K562 (cell line): ENCODE measurements around the gene HTRA3. TPM values are rescaled to one million over a fixed set of nuclear protein-coding genes. Genes with fewer than 3 reads are reported as not detected.

ENCODE experiments used
- ATAC-seq: fragments of 200-7000 bp; cut with Tn5 transposase; 3 replicates; pipeline ENCODE4 v1.9.1; 2020; ENCODE audit warnings: moderate library complexity
- BruUV-seq: library from RNA; stranded (reverse); fragments of 400-500 nt; replicated peaks from 2 replicates; lab custom pipeline; 2021; lab: Mats Ljungman, UMichigan
- CTCF ChIA-PET: fragments of 300-600 bp; formaldehyde crosslinking; extraction: SDS; loops from one replicate; lab custom pipeline; 2021; ENCODE audit warnings: low intra/inter-chr PET ratio; lab: Yijun Ruan, JAX
- POLR2A ChIA-PET: fragments of 300-600, 350-650 bp; sonication (Branson Sonifier 250); formaldehyde crosslinking; extraction: SDS; loops from one replicate; lab custom pipeline; 2021; ENCODE audit warnings: antibody characterized with exemption, inconsistent platforms; lab: Yijun Ruan, JAX
- DNase-seq, 4 experiments: peaks; one replicate each; pipeline versions ENCODE4 v3.0.0 to v3.0.0-alpha.2; 2011 to 2018; ENCODE audit warnings: low spot score in 3 of 4, mixed read lengths in 3 of 4; ENCODE audit errors: extremely low read depth in 1 of 4
- FAIRE-seq: peaks from 2 replicates; lab custom pipeline; 2011; peaks lifted over from hg19 to GRCh38; lab: Jason Lieb, UNC
- H2AFZ ChIP-seq: 2 replicates; pipeline ENCODE4 v1.6.0; 2011; ENCODE audit warnings: low read depth, low read length, control low read depth, inconsistent platforms
- H3K27ac ChIP-seq: fragments of 200-600 bp; 3 replicates; pipeline ENCODE4 v1.8.0; 2011; ENCODE audit warnings: low read depth, mild to moderate bottlenecking, control low read depth, inconsistent platforms, low read length, moderate library complexity, mixed read lengths; ENCODE audit errors: extremely low read depth
- H3K27me3 ChIP-seq, 2 experiments: fragments of 300-600 bp in 1 of 2; 2 replicates in 1 of 2; 3 replicates in 1 of 2; pipeline versions ENCODE4 v1.6.0 to v1.8.0; 2011; ENCODE audit warnings: inconsistent platforms in 2 of 2, low read length in 2 of 2, mild to moderate bottlenecking in 1 of 2, mixed read lengths in 1 of 2, moderate library complexity in 1 of 2; ENCODE audit not compliant: control insufficient read depth in 2 of 2, insufficient read depth in 2 of 2
- H3K36me3 ChIP-seq: fragments of 300-600 bp; 3 replicates; pipeline ENCODE4 v1.8.0; 2011; ENCODE audit warnings: mild to moderate bottlenecking, low read length, inconsistent platforms; ENCODE audit not compliant: control insufficient read depth, insufficient read depth
- H3K4me1 ChIP-seq, 2 experiments: fragments of 200-600 bp in 1 of 2; replicated peaks in 1 of 2; 2 replicates in 1 of 2; 3 replicates in 1 of 2; pipeline versions ENCODE4 v1.5.1 to v1.8.0; 2011; ENCODE audit warnings: inconsistent platforms in 2 of 2, low read length in 2 of 2, mild to moderate bottlenecking in 1 of 2, mixed read lengths in 1 of 2, moderate library complexity in 1 of 2; ENCODE audit not compliant: control insufficient read depth in 2 of 2, insufficient read depth in 2 of 2
- H3K4me2 ChIP-seq: 2 replicates; pipeline ENCODE4 v1.6.1; 2011; ENCODE audit warnings: low read length, control low read depth, inconsistent platforms, mixed read lengths; ENCODE audit not compliant: insufficient read depth
- H3K4me3 ChIP-seq: fragments of 200-600 bp; sonication (generic), shearing (Covaris generic); 2 replicates; pipeline ENCODE4 v1.5.1; 2016; ENCODE audit warnings: control low read depth, inconsistent platforms
- H3K79me2 ChIP-seq: fragments of 200-600 bp; 3 replicates; pipeline ENCODE4 v1.8.0; 2011; ENCODE audit warnings: low read length, inconsistent platforms; ENCODE audit not compliant: control insufficient read depth, insufficient read depth
- H3K9ac ChIP-seq, 2 experiments: 2 replicates each; pipeline versions ENCODE4 v1.6.0 to v1.6.1; 2011; ENCODE audit warnings: low read depth in 2 of 2, low read length in 2 of 2, control low read depth in 1 of 2, inconsistent platforms in 1 of 2, mild to moderate bottlenecking in 1 of 2, mixed read lengths in 1 of 2; ENCODE audit not compliant: insufficient read depth in 1 of 2
- H3K9me1 ChIP-seq: one replicate; pipeline ENCODE4 v1.6.0; 2011; ENCODE audit warnings: inconsistent platforms, mild to moderate bottlenecking, low read length, moderate library complexity; ENCODE audit not compliant: control insufficient read depth, insufficient read depth
- H3K9me3 ChIP-seq: replicated peaks from 2 replicates; pipeline ENCODE4 v1.5.1; 2011; ENCODE audit warnings: low read depth, low read length, inconsistent platforms; ENCODE audit not compliant: control insufficient read depth, insufficient read depth
- H4K20me1 ChIP-seq: replicated peaks from 2 replicates; pipeline ENCODE4 v1.6.1; 2011; ENCODE audit warnings: low read length, inconsistent platforms, mixed read lengths; ENCODE audit not compliant: control insufficient read depth, insufficient read depth
- BDP1 ChIP-seq: IDR thresholded peaks from 3 replicates; pipeline ENCODE4 v1.6.1; 2011; ENCODE audit not compliant: insufficient read length, insufficient read depth
- CAMTA2 ChIP-seq: fragments of 250-450 bp; sonication (Bioruptor Pico); conservative IDR thresholded peaks from 2 replicates; pipeline ENCODE4 v1.5.1; 2022
- CREB1 ChIP-seq, 2 experiments: sonication (generic) in 1 of 2; formaldehyde crosslinking in 1 of 2; IDR thresholded peaks; 2 replicates each; pipeline versions ENCODE4 v1.6.1 to v1.8.0; 2012 to 2022; ENCODE audit warnings: inconsistent platforms in 1 of 2, mild to moderate bottlenecking in 1 of 2, missing genetic modification reagents in 1 of 2, moderate library complexity in 1 of 2
- ELF1 ChIP-seq: fragments of 200-800 bp; sonication (Bioruptor generic); IDR thresholded peaks from 2 replicates; pipeline ENCODE4 v1.6.1; 2016; ENCODE audit warnings: missing genetic modification characterization, missing compliant biosample characterization
- ILK ChIP-seq: fragments of 450-650 bp; IDR thresholded peaks from 2 replicates; pipeline ENCODE4 v1.6.1; 2016; ENCODE audit warnings: missing genetic modification characterization, low read depth, mild to moderate bottlenecking, missing compliant biosample characterization, moderate library complexity, borderline replicate concordance
- NR2F6 ChIP-seq: fragments of 450-650 bp; formaldehyde crosslinking; IDR thresholded peaks from 2 replicates; pipeline ENCODE4 v1.4.0; 2020; ENCODE audit warnings: mild to moderate bottlenecking
- NR4A1 ChIP-seq, 2 experiments: fragments of 250-450 bp in 1 of 2; fragments of 450-650 bp in 1 of 2; sonication (Bioruptor Pico) in 1 of 2; IDR thresholded peaks; 2 replicates each; pipeline versions ENCODE4 v1.4.0 to v1.6.1; 2016 to 2020; ENCODE audit warnings: mild to moderate bottlenecking in 2 of 2, missing compliant biosample characterization in 1 of 2, missing genetic modification characterization in 1 of 2, moderate library complexity in 1 of 2
- POLR3A ChIP-seq: IDR thresholded peaks from 2 replicates; pipeline ENCODE4 v1.6.1; 2011; ENCODE audit warnings: borderline replicate concordance, mild to moderate bottlenecking, moderate library complexity; ENCODE audit not compliant: insufficient read length, insufficient read depth; ENCODE audit errors: extremely low read depth
- SP1 ChIP-seq: sonication (generic); formaldehyde crosslinking; IDR thresholded peaks from 2 replicates; pipeline ENCODE4 v1.8.1; 2022; ENCODE audit warnings: mild to moderate bottlenecking, missing genetic modification reagents
- TAL1 ChIP-seq: fragments of 450-650 bp; IDR thresholded peaks from 2 replicates; pipeline ENCODE4 v1.6.1; 2016; ENCODE audit warnings: mild to moderate bottlenecking
- TARDBP ChIP-seq: fragments of 450-650 bp; IDR thresholded peaks from 2 replicates; pipeline ENCODE4 v1.6.1; 2016
- WGBS: fragments of 100-300 bp; shearing (Covaris generic); methylation state at CpG from one replicate; pipeline ENCODE4 v1.1.6; 2016; ENCODE audit warnings: low coverage, mixed read lengths; ENCODE audit not compliant: insufficient coverage; ENCODE audit errors: missing lambda C conversion rate; 5-methylcytosine and 5-hydroxymethylcytosine counted together
- in situ Hi-C: fragments of 300-500 bp; cut with MboI; formaldehyde crosslinking; loops from 4 replicates; pipeline ENCODE4 v1.15.0; 2018; ENCODE audit warnings: inconsistent platforms, mixed read lengths
- intact Hi-C: fragments of 100-400 bp; cut with micrococcal nuclease; formaldehyde crosslinking; loops from 2 replicates; pipeline ENCODE4 v1.14.2; 2022
- polyA plus RNA-seq, 8 experiments: library from polyadenylated mRNA; depleted of rRNA in 4 of 8; stranded (reverse) in 5 of 8; unstranded in 3 of 8; fragments of >200 nt; fragmentation: Nextera tagmentation in 2 of 8; fragmentation: Illumina TruSeq in 1 of 8; extraction: Ambion mirVana in 2 of 8; extraction: Trizol in 1 of 8; gene quantifications; 2 replicates each; pipeline versions ENCODE4 v1.2.1 to v1.2.3, GENCODE V29; 2011 to 2014; ENCODE audit warnings: inconsistent platforms in 1 of 8, missing spikeins in 1 of 8
- total RNA-seq, 7 experiments: library from RNA; depleted of rRNA in 6 of 7; stranded (reverse); fragments of >200 nt in 6 of 7; fragmentation: Illumina TruSeq in 2 of 7; extraction: Trizol in 2 of 7; gene quantifications; 2 replicates each; pipeline versions ENCODE4 v1.2.1 to v1.2.3, GENCODE V29; 2011 to 2021; ENCODE audit warnings: low replicate concordance in 1 of 7
- TF ChIP-seq, protein P1 (sequence below), 2 experiments: fragments of 450-650 bp; IDR thresholded peaks; 2 replicates each; pipeline ENCODE4 v1.6.1; 2018; ENCODE audit warnings: mild to moderate bottlenecking in 2 of 2, low read depth in 1 of 2; ENCODE audit not compliant: partially characterized antibody in 2 of 2
- TF ChIP-seq, protein P2 (sequence below): sonication (generic); IDR thresholded peaks from 2 replicates; pipeline ENCODE4 v1.6.1; 2016
- TF ChIP-seq, protein P3 (sequence below), 3 experiments: IDR thresholded peaks in 2 of 3; conservative IDR thresholded peaks in 1 of 3; 2 replicates each; pipeline ENCODE4 v1.5.1; 2011 to 2012; ENCODE audit warnings: low read length in 3 of 3, mild to moderate bottlenecking in 3 of 3, control low read depth in 2 of 3, improper control_type of control experiment in 1 of 3, inconsistent platforms in 1 of 3, low read depth in 1 of 3, mixed read lengths in 1 of 3, moderate library complexity in 1 of 3; ENCODE audit not compliant: insufficient read depth in 2 of 3

Gene HTRA3
- total and polyA plus RNA-seq, 9 of the 15 experiments (the other 6 are each of a cell fraction or from before 2014, with no cell fraction given), result 0.04 TPM; not detected in 8

DNA sequence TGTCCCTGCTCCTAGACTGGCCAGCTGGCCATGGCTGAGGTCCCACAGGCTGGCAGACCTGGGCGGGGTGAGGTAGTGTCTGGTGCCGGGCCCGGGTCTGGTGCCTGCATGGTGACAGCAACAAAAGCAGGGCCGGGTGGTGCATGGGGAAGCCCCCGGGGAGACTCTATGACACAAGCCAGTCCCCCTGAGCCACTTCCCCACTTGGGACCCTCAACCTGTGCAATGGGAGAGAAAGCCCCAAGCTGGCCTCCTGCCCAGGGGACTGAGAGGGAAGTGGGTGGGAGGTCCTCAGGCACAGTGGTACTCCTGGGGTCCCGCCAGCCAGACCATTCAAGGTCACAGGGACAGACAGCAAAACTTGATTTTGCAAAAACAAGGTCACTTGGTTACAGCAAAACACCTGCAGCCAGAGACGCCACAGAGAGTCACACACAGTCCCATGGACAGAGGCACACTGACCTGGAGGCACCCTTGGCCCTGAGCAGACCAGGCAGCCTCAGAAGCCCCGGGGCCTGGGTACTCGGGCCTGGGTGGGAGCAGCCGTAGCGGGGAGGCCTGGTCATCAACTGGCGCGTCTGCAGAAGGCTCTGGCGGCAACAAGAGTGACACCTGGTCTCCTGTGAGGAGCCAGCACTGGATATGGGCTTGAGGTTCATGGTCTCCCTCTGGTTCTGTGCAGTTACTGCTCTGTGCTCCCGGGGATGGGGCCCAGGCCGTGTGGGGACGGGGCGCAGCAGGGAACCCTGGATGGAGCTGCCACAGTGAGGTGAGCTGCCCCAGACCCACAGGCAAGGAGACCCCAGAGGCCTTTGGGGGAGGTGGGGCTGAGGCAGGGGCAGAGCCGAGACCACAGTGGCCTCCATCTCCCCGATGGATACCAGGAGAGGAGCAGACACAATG, 60.6 kb downstream of the HTRA3 start:
- no peak overlapping the region for H2AFZ ChIP-seq
- in situ Hi-C loops, result no loop called here
- no peaks in the 10 kb centered on the region for H3K79me2 ChIP-seq
- H3K4me3 ChIP-seq, result no peak overlapping the region
- H3K9ac ChIP-seq, result no peak overlapping the region
- intact Hi-C loops, result no loop called here
- H3K27ac ChIP-seq, result no peak overlapping the region
- 0 out of 2 replicates have a peak, but pooled peaks cover 4% of the 10 kb centered on the region for H4K20me1 ChIP-seq
- no peak overlapping the region for H3K4me2 ChIP-seq
- H3K9me1 ChIP-seq, result no peaks in the 10 kb centered on the region
- WGBS, result 7% methylated on average over 19 of the region's 20 CpGs
- no peak for DNase-seq
- FAIRE-seq, result no peak
- H3K9me3 ChIP-seq, result peaks cover 4% of the 10 kb centered on the region
- no TSS peak for BruUV-seq
- peaks cover 0 to 5% of the 10 kb centered on the region in 2 experiments; a peak in 1 of 5 replicates for H3K4me1 ChIP-seq
- ChIA-PET CTCF (no interaction called here), POLR2A (interaction anchor here (1.9 kb wide), 1 partner anchor 10 kb away, joined by 5 read pairs; no protein-coding TSS in a partner anchor)
- H3K27me3 ChIP-seq, result peaks cover 3 to 45% of the 10 kb centered on the region in 2 experiments; a peak in 3 of 5 replicates
- H3K36me3 ChIP-seq, result no peaks in the 10 kb centered on the region
- no peak; the same call in 2 of the 3 replicates for ATAC-seq
- TF ChIP-seq CREB1 (IDR thresholded peaks at IDR 0.05) (no peak), CREB1 (CRISPR knock-in tag; IDR thresholded peaks at IDR 0.05) (no peak), TARDBP (no peak), ILK (tag) (no peak), NR2F6 (CRISPR knock-in tag) (no peak), CAMTA2 (CRISPR knock-in tag) (no peak), NR4A1 (CRISPR knock-in tag; IDR thresholded peaks at IDR 0.05) (no peak), NR4A1 (tag; IDR thresholded peaks at IDR 0.05) (no peak), TAL1 (no peak), BDP1 (no peak), POLR3A (no peak), SP1 (no peak), ELF1 (tag) (no peak)
- TF ChIP-seq, protein P1, sequence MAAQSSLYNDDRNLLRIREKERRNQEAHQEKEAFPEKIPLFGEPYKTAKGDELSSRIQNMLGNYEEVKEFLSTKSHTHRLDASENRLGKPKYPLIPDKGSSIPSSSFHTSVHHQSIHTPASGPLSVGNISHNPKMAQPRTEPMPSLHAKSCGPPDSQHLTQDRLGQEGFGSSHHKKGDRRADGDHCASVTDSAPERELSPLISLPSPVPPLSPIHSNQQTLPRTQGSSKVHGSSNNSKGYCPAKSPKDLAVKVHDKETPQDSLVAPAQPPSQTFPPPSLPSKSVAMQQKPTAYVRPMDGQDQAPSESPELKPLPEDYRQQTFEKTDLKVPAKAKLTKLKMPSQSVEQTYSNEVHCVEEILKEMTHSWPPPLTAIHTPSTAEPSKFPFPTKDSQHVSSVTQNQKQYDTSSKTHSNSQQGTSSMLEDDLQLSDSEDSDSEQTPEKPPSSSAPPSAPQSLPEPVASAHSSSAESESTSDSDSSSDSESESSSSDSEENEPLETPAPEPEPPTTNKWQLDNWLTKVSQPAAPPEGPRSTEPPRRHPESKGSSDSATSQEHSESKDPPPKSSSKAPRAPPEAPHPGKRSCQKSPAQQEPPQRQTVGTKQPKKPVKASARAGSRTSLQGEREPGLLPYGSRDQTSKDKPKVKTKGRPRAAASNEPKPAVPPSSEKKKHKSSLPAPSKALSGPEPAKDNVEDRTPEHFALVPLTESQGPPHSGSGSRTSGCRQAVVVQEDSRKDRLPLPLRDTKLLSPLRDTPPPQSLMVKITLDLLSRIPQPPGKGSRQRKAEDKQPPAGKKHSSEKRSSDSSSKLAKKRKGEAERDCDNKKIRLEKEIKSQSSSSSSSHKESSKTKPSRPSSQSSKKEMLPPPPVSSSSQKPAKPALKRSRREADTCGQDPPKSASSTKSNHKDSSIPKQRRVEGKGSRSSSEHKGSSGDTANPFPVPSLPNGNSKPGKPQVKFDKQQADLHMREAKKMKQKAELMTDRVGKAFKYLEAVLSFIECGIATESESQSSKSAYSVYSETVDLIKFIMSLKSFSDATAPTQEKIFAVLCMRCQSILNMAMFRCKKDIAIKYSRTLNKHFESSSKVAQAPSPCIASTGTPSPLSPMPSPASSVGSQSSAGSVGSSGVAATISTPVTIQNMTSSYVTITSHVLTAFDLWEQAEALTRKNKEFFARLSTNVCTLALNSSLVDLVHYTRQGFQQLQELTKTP (IDR thresholded peaks at IDR 0.05; ENCODE audit: low read depth in 1 of 2, partially characterized antibody in 2 of 2), result no peak
- TF ChIP-seq, protein P2, sequence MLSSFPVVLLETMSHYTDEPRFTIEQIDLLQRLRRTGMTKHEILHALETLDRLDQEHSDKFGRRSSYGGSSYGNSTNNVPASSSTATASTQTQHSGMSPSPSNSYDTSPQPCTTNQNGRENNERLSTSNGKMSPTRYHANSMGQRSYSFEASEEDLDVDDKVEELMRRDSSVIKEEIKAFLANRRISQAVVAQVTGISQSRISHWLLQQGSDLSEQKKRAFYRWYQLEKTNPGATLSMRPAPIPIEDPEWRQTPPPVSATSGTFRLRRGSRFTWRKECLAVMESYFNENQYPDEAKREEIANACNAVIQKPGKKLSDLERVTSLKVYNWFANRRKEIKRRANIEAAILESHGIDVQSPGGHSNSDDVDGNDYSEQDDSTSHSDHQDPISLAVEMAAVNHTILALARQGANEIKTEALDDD, result no peak
- TF ChIP-seq, protein P3, sequence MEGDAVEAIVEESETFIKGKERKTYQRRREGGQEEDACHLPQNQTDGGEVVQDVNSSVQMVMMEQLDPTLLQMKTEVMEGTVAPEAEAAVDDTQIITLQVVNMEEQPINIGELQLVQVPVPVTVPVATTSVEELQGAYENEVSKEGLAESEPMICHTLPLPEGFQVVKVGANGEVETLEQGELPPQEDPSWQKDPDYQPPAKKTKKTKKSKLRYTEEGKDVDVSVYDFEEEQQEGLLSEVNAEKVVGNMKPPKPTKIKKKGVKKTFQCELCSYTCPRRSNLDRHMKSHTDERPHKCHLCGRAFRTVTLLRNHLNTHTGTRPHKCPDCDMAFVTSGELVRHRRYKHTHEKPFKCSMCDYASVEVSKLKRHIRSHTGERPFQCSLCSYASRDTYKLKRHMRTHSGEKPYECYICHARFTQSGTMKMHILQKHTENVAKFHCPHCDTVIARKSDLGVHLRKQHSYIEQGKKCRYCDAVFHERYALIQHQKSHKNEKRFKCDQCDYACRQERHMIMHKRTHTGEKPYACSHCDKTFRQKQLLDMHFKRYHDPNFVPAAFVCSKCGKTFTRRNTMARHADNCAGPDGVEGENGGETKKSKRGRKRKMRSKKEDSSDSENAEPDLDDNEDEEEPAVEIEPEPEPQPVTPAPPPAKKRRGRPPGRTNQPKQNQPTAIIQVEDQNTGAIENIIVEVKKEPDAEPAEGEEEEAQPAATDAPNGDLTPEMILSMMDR (IDR thresholded peaks at IDR 0.05 in 2 of 3, conservative IDR thresholded peaks at IDR 0.05 in 1 of 3; ENCODE audit: insufficient read depth in 2 of 3, low read depth in 1 of 3, low read length in 3 of 3), result no peak
